Activated T-helper 1 cell treated with Interleukin-2 at 50 U/mL for 16 hours (primary cell): Measurements from ENCODE around the gene OR2T3.
"Not testable (repeated sequence)": the region's sequence is repeated elsewhere in the genome, so short reads cannot be mapped to it uniquely, and the experiment has no call there.

Experiments used
- DNase-seq: peaks from one replicate; pipeline ENCODE4 v3.0.0-alpha.2; 2020; ENCODE audit warnings: low read depth

Gene OR2T3

GRCh38 chr1:248472111-248472510, 1.0 kb upstream of the OR2T3 start:
- DNase-seq = not testable (repeated sequence)

- DNase-seq = not testable (repeated sequence)
Measured at GRCh38 chr1:248475660-248476059, 2.5 kb downstream of the OR2T3 start.

- not testable (repeated sequence) for DNase-seq
Measured at GRCh38 chr1:248481686-248482579, 8.8 kb downstream of the OR2T3 start.

- DNase-seq = not testable (repeated sequence)
Measured at GRCh38 chr1:248488289-248488688, 15.1 kb downstream of the OR2T3 start, which contains the start of gene OR2T5. Gene OR2T5, plus strand, starts transcription at chr1:248488589. Its CDS starts 0 bp downstream, at chr1:248488589.

GRCh38 chr1:248496661-248497060, 23.5 kb downstream of the OR2T3 start:
- not testable (repeated sequence) for DNase-seq

- DNase-seq = not testable (repeated sequence)
Measured at GRCh38 chr1:248500305-248501035, 27.3 kb downstream of the OR2T3 start.

- DNase-seq = not testable (repeated sequence)
Measured at GRCh38 chr1:248507773-248508172, 34.6 kb downstream of the OR2T3 start, which contains the start of gene OR2G6. Gene OR2G6, plus strand, starts transcription at chr1:248508073. Its CDS starts 13,574 bp downstream, at chr1:248521647.

- DNase-seq = not testable (repeated sequence)
Measured at GRCh38 chr1:248510217-248510616, 37.1 kb downstream of the OR2T3 start.

- no peak for DNase-seq
Measured at GRCh38 chr1:248521856-248522255, 48.7 kb downstream of the OR2T3 start.
